GM21786 (cell line): Measurements from ENCODE around the gene SEMA7A.
"Not testable (repeated sequence)": the region's sequence is repeated elsewhere in the genome, so short reads cannot be mapped to it uniquely, and the experiment has no call there.

Source experiments
- ATAC-seq: cut with Tn5 transposase; IDR thresholded peaks from one replicate; pipeline ENCODE4 v1.9.1; 2021; ENCODE audit not compliant: unreplicated experiment

The SEMA7A gene

GRCh38 chr15:74376226-74376625 is 57.5 kb downstream of the SEMA7A start:
- ATAC-seq = no peak

- ATAC-seq = peak; percentile 35
Measured at GRCh38 chr15:74375303-74375693, 58.5 kb downstream of the SEMA7A start.

- ATAC-seq = no peak
Measured at GRCh38 chr15:74374648-74375302, 59.0 kb downstream of the SEMA7A start.

GRCh38 chr15:74373731-74374647 is 59.8 kb downstream of the SEMA7A start:
- peak; percentile 60 for ATAC-seq

GRCh38 chr15:74373056-74373650 is 60.6 kb downstream of the SEMA7A start:
- no peak for ATAC-seq

- no peak for ATAC-seq
Measured at GRCh38 chr15:74370471-74370870, 63.3 kb downstream of the SEMA7A start.

GRCh38 chr15:74369756-74370155 is 64.0 kb downstream of the SEMA7A start:
- no peak for ATAC-seq

GRCh38 chr15:74369084-74369745 is 64.5 kb downstream of the SEMA7A start:
- ATAC-seq = no peak

GRCh38 chr15:74368121-74368520 is 65.6 kb downstream of the SEMA7A start:
- no peak for ATAC-seq

GRCh38 chr15:74367296-74367854 is 66.4 kb downstream of the SEMA7A start, which contains the start of gene CYP11A1:
CYP11A1 (minus strand) TSS chr15:74367646; CDS start chr15:74367585, 61 bp downstream.
- no peak for ATAC-seq

GRCh38 chr15:74365598-74366445 is 67.9 kb downstream of the SEMA7A start:
- ATAC-seq = no peak

- no peak for ATAC-seq
Measured at GRCh38 chr15:74364936-74365597, 68.7 kb downstream of the SEMA7A start.

- no peak for ATAC-seq
Measured at GRCh38 chr15:74362482-74362881, 71.3 kb downstream of the SEMA7A start.

- ATAC-seq = not testable (repeated sequence)
Measured at GRCh38 chr15:74360855-74361254, 72.9 kb downstream of the SEMA7A start.

GRCh38 chr15:74359376-74359775 is 74.4 kb downstream of the SEMA7A start:
- ATAC-seq = not testable (repeated sequence)
